HepG2 (cell line): ENCODE data around the gene DIPK1B.

Experiments used
- CTCF ChIP-seq: sonication (generic); formaldehyde crosslinking; IDR thresholded peaks from 2 replicates; pipeline ENCODE4 v1.5.0; 2020; ENCODE audit warnings: mild to moderate bottlenecking, missing genetic modification reagents, moderate library complexity
- KDM5A ChIP-seq: fragments of 200-600 bp; sonication (generic); IDR thresholded peaks from 2 replicates; pipeline ENCODE4 v1.7.0; 2018; ENCODE audit warnings: antibody characterized with exemption, mild to moderate bottlenecking, low read length, borderline replicate concordance
- MEF2D ChIP-seq: sonication (generic); formaldehyde crosslinking; IDR thresholded peaks from 2 replicates; pipeline ENCODE4 v1.5.1; 2020; ENCODE audit warnings: mild to moderate bottlenecking, missing genetic modification reagents
- NCOA2 ChIP-seq: sonication (generic); formaldehyde crosslinking; IDR thresholded peaks from 2 replicates; pipeline ENCODE4 v1.8.0; 2022; ENCODE audit warnings: inconsistent platforms
- NFKBIZ ChIP-seq: IDR thresholded peaks from 2 replicates; pipeline ENCODE4 v1.6.1; 2018; ENCODE audit warnings: missing genetic modification reagents, missing compliant biosample characterization
- PREB ChIP-seq: sonication (generic); formaldehyde crosslinking; IDR thresholded peaks from 2 replicates; pipeline ENCODE4 v1.4.0; 2020; ENCODE audit warnings: missing genetic modification reagents
- TBX3 ChIP-seq: fragments of 450-650 bp; IDR thresholded peaks from 2 replicates; pipeline ENCODE4 v1.6.1; 2017; ENCODE audit warnings: antibody characterized with exemption, mild to moderate bottlenecking, inconsistent platforms, borderline replicate concordance
- ZBTB3 ChIP-seq: sonication (generic); formaldehyde crosslinking; IDR thresholded peaks from 2 replicates; pipeline ENCODE4 v1.4.0; 2020; ENCODE audit warnings: low read depth, mild to moderate bottlenecking, moderate library complexity, missing genetic modification reagents, borderline replicate concordance

- TF ChIP-seq CTCF (CRISPR knock-in tag) (no peak), NCOA2 (no peak), ZBTB3 (no peak), MEF2D (CRISPR knock-in tag) (no peak), TBX3 (no peak), KDM5A (no peak), NFKBIZ (CRISPR knock-in tag) (no peak), PREB (CRISPR knock-in tag) (no peak)
These were observed 36.0 kb upstream of the DIPK1B start for GRCh38 chr9:136676297-136676794.
